Liver (tissue), 9 donors: ENCODE measurements around the gene KAZN. TPM values are rescaled to one million over a fixed set of nuclear protein-coding genes. Genes with fewer than 3 reads are reported as not detected.

Source experiments
- DNase-seq: peaks from one replicate; pipeline ENCODE4 v3.0.0-alpha.2; 2017; ENCODE audit warnings: low spot score
- H3K27ac ChIP-seq, 2 donors: one replicate each; pipeline ENCODE4 v1.7.0; 2013; ENCODE audit warnings: inconsistent platforms in 2 of 2, low read length in 2 of 2, control low read depth in 1 of 2, low read depth in 1 of 2, mild to moderate bottlenecking in 1 of 2
- H3K27me3 ChIP-seq, 4 donors: one replicate each; pipeline versions ENCODE4 v1.6.1 to v1.7.0; 2013; ENCODE audit warnings: low read length in 3 of 4, inconsistent platforms in 1 of 4, mild to moderate bottlenecking in 1 of 4, moderate library complexity in 1 of 4; ENCODE audit not compliant: control insufficient read depth in 4 of 4, insufficient read depth in 4 of 4
- H3K36me3 ChIP-seq, 4 donors: one replicate each; pipeline versions ENCODE4 v1.6.1 to v1.7.0; 2013; ENCODE audit warnings: low read length in 3 of 4, mild to moderate bottlenecking in 3 of 4, low read depth in 1 of 4, moderate library complexity in 1 of 4; ENCODE audit not compliant: control insufficient read depth in 4 of 4, insufficient read depth in 3 of 4
- H3K4me1 ChIP-seq, 4 donors: one replicate each; pipeline versions ENCODE4 v1.6.1 to v1.7.0; 2013; ENCODE audit warnings: low read length in 3 of 4, mild to moderate bottlenecking in 3 of 4, moderate library complexity in 1 of 4; ENCODE audit not compliant: control insufficient read depth in 4 of 4, insufficient read depth in 4 of 4
- H3K4me3 ChIP-seq, 3 donors: one replicate each; pipeline versions ENCODE4 v1.6.1 to v1.7.0; 2013; ENCODE audit warnings: low read length in 3 of 3, control low read depth in 1 of 3, low read depth in 1 of 3, mild to moderate bottlenecking in 1 of 3
- H3K9ac ChIP-seq, 2 donors: one replicate each; pipeline ENCODE4 v1.7.0; 2013; ENCODE audit warnings: low read length in 2 of 2, mild to moderate bottlenecking in 2 of 2, moderate library complexity in 2 of 2, control low read depth in 1 of 2, low read depth in 1 of 2
- H3K9me3 ChIP-seq, 4 donors: one replicate each; pipeline versions ENCODE4 v1.6.1 to v1.7.0; 2013; ENCODE audit warnings: low read length in 3 of 4; ENCODE audit not compliant: control insufficient read depth in 4 of 4
- ATF3 ChIP-seq: IDR thresholded peaks from 2 replicates; pipeline ENCODE4 v1.6.1; 2016; ENCODE audit warnings: antibody characterized with exemption
- CTCF ChIP-seq: fragments of 150-350 bp; IDR thresholded peaks from 2 replicates; pipeline ENCODE4 v1.5.1; 2017; ENCODE audit warnings: improper control_type of control experiment, low read depth, low read length; ENCODE audit not compliant: missing input control
- EGR1 ChIP-seq, 2 donors: IDR thresholded peaks; 2 replicates each; pipeline ENCODE4 v1.6.1; 2016 to 2018; ENCODE audit warnings: antibody characterized with exemption in 2 of 2, low read depth in 2 of 2
- FOXA1 ChIP-seq: IDR thresholded peaks from 2 replicates; pipeline ENCODE4 v1.6.1; 2016; ENCODE audit warnings: antibody characterized with exemption
- FOXA2 ChIP-seq: IDR thresholded peaks from 2 replicates; pipeline ENCODE4 v1.6.1; 2016; ENCODE audit warnings: antibody characterized with exemption
- GABPA ChIP-seq, 2 donors: IDR thresholded peaks in 1 of 2; conservative IDR thresholded peaks in 1 of 2; 2 replicates each; pipeline ENCODE4 v1.6.1; 2016; ENCODE audit warnings: antibody characterized with exemption in 2 of 2, mild to moderate bottlenecking in 1 of 2, moderate library complexity in 1 of 2
- HNF4A ChIP-seq, 2 donors: conservative IDR thresholded peaks; 2 replicates each; pipeline ENCODE4 v1.6.1; 2016; ENCODE audit warnings: antibody characterized with exemption in 2 of 2, mild to moderate bottlenecking in 2 of 2
- HNF4G ChIP-seq: IDR thresholded peaks from 2 replicates; pipeline ENCODE4 v1.6.1; 2016; ENCODE audit warnings: antibody characterized with exemption
- MAX ChIP-seq: IDR thresholded peaks from 2 replicates; pipeline ENCODE4 v1.6.1; 2016; ENCODE audit warnings: antibody characterized with exemption
- NR2F2 ChIP-seq: IDR thresholded peaks from 2 replicates; pipeline ENCODE4 v1.6.1; 2016; ENCODE audit warnings: antibody characterized with exemption
- RAD21 ChIP-seq, 2 donors: IDR thresholded peaks; 2 replicates each; pipeline ENCODE4 v1.6.1; 2016; ENCODE audit warnings: antibody characterized with exemption in 2 of 2, mild to moderate bottlenecking in 2 of 2
- REST ChIP-seq: IDR thresholded peaks from 2 replicates; pipeline ENCODE4 v1.6.1; 2016; ENCODE audit warnings: antibody characterized with exemption, mild to moderate bottlenecking
- RXRA ChIP-seq, 2 donors: IDR thresholded peaks; 2 replicates each; pipeline ENCODE4 v1.6.1; 2017 to 2018; ENCODE audit warnings: antibody characterized with exemption in 2 of 2, mild to moderate bottlenecking in 1 of 2
- SP1 ChIP-seq: IDR thresholded peaks from 2 replicates; pipeline ENCODE4 v1.6.1; 2018; ENCODE audit warnings: antibody characterized with exemption, mild to moderate bottlenecking
- TAF1 ChIP-seq: conservative IDR thresholded peaks from 2 replicates; pipeline ENCODE4 v1.6.1; 2016; ENCODE audit warnings: antibody characterized with exemption, mild to moderate bottlenecking
- YY1 ChIP-seq: IDR thresholded peaks from 2 replicates; pipeline ENCODE4 v1.6.1; 2016; ENCODE audit warnings: antibody characterized with exemption, mild to moderate bottlenecking
- ZBTB33 ChIP-seq: IDR thresholded peaks from 2 replicates; pipeline ENCODE4 v1.6.1; 2016; ENCODE audit warnings: antibody characterized with exemption
- WGBS: extraction: QIAGEN DNeasy Blood & Tissue Kit; methylation state at CpG from one replicate; pipeline ENCODE4 v1.1.7; 2013; 5-methylcytosine and 5-hydroxymethylcytosine counted together
- polyA plus RNA-seq, 2 donors: library from polyadenylated mRNA; stranded (reverse) in 1 of 2; unstranded in 1 of 2; fragments of 200-250 nt in 1 of 2; fragments of >200 nt in 1 of 2; fragmentation: Nextera tagmentation in 1 of 2; extraction: Ambion mirVana in 1 of 2; gene quantifications; one replicate each; pipeline versions ENCODE4 v1.2.1 to v1.2.3, GENCODE V29; 2013 to 2015
- total RNA-seq, 2 donors: library from RNA; depleted of rRNA; stranded (reverse); fragments of >200 nt; gene quantifications; one replicate each; pipeline ENCODE4 v1.2.3, GENCODE V29; 2014
- donor health status: healthy.
- donor health status: healthy.
- donor health status: healthy.
- donor health status: healthy.
- donor health status: healthy.

KAZN gene
- total and polyA plus RNA-seq, 4 donors: 1.9 to 6.9 (median 2.4) TPM

GRCh38 chr1:15014516-15014915 lies 416.0 kb downstream of the KAZN start:
- Histone ChIP-seq H3K27ac (no peak overlapping the region), H3K27me3 (no peaks in the 10 kb centered on the region), H3K9me3 (no peaks in the 10 kb centered on the region), H3K9ac (no peak overlapping the region), H3K4me3 (no peak overlapping the region), H3K4me1 (peaks cover 0 to 3% (median 0%) of the 10 kb centered on the region in 4 donors), H3K36me3 (no peaks in the 10 kb centered on the region)
- 69% methylated on average over 10 of the region's 10 CpGs for WGBS
- TF ChIP-seq YY1 (no peak), FOXA1 (no peak), NR2F2 (no peak), HNF4A (conservative IDR thresholded peaks at IDR 0.05) (no peak), SP1 (no peak), GABPA (IDR thresholded peaks at IDR 0.05 in 1 of 2, conservative IDR thresholded peaks at IDR 0.05 in 1 of 2) (no peak), REST (no peak)
- DNase-seq: no peak

- Histone ChIP-seq H3K27ac (no peak overlapping the region), H3K36me3 (no peaks in the 10 kb centered on the region), H3K27me3 (no peaks in the 10 kb centered on the region), H3K9ac (no peak overlapping the region), H3K4me1 (peaks cover 0 to 5% (median under 1%) of the 10 kb centered on the region in 4 donors), H3K9me3 (no peaks in the 10 kb centered on the region), H3K4me3 (no peak overlapping the region)
- no peak for DNase-seq
- TF ChIP-seq HNF4G (no peak), ATF3 (no peak), HNF4A (conservative IDR thresholded peaks at IDR 0.05) (no peak), ZBTB33 (no peak), MAX (no peak), GABPA (IDR thresholded peaks at IDR 0.05 in 1 of 2, conservative IDR thresholded peaks at IDR 0.05 in 1 of 2) (no peak), TAF1 (no peak), CTCF (no peak), FOXA1 (no peak), SP1 (no peak), RAD21 (IDR thresholded peaks at IDR 0.05) (no peak), FOXA2 (no peak), NR2F2 (no peak), EGR1 (IDR thresholded peaks at IDR 0.05; ENCODE audit: low read depth in 2 of 2) (no peak), REST (no peak), RXRA (IDR thresholded peaks at IDR 0.05) (no peak), YY1 (no peak)
- 84% methylated on average over 9 of the region's 9 CpGs for WGBS
These were observed 417.5 kb downstream of the KAZN start for GRCh38 chr1:15016001-15016400.
